ENCODE data around the gene FOXC1. TPM values are rescaled to one million over a fixed set of nuclear protein-coding genes. Genes with fewer than 3 reads are reported as not detected.
A peak's percentile ranks its signal among the peaks of the same experiment; 100 is the strongest.

Gene FOXC1
- total RNA-seq, 2 donors from 2014 or later: 5.5 to 25.9 TPM

DNA sequence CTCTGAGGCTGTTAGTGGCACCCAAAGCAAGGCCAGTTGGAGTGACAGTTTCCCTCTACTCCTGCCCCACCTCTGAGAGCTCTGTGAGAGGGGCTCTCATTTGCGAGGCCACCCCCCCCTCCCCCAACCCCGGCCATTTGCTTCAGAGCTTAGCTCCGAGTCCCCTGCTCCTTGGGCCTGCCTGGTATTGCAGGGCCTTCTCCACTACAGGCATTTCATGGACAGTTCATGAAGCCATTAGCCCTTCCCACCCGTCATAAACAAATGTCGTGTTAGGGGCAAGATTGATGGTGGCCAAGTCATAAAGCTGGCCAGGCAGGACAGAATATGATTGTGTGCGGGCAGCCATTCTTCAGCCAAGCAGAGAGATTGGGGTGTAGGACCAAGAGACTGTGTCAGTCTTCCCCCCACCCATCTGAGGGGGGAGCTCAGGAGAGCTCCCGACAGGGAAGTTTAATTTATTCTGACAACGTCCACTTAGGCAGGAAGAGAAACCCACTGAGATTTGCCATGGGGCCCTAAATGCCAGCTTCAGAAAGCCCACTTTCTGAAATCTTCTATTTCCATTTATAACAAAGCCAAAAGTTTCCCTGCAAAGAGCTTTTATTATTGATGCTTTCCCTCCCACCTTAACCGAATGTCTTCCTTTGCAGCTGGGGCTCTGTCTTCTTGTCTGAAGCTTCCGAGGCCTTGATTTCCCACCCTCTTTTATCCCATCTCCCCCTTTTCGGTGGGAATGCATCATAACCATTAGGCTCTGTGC lies 7.2 kb downstream of the FOXC1 start:
- no peak for ATAC-seq
- intact Hi-C loops (cut with DNase I): no loop called here
- DNase-seq: no peak

DNA sequence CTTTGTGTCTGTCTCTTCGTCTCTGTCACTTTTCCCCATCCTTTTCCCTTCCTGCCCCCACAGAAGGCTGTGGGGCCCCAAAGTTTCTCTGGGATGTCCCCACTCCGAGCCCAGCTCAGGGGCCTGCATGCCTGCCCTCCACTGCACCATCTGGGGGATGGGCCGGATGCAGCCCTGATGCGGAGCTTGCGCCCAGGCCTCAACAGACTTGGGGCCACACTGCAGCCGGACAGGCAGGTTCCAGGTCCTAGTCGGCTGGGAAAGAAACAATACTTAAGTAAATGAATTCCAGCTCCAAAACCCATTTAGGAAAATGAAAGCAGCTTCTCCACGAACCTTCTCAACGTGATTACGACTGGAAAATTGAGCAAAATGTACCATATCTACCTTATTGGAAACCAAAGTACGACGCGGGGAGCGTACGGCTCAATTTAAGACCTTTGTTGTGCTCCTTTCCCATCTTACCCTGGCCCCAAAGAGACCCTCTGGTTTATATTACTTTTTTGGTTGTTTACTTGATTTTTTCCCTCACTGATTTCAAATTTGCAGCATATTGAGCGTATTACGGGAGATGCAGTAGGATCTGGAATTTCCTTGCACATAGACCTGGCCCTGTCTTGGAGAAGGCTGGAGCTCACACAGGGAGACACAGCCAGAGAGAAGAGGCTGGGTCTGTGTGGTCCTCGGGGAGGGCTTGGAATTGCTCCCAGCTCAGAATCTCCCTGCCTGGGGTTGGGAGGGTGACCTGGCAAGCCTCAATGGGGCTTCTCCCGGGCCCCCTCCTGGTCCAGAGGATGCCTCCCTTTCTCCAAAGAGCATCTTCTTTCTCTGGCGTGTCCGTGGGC lies 8.0 kb downstream of the FOXC1 start:
- intact Hi-C loops (cut with DNase I): no loop called here
- ATAC-seq (no peak), DNase-seq (no peak)

- ATAC-seq (no peak), DNase-seq (no peak)
- intact Hi-C loops (cut with DNase I): no loop called here
These were observed 8.8 kb downstream of the FOXC1 start for GRCh38 chr6:1618311-1619097.

GRCh38 chr6:1619098-1619672 lies 9.5 kb downstream of the FOXC1 start:
- DNase-seq: no peak
- intact Hi-C loops (cut with DNase I): no loop called here
- no peak for ATAC-seq

DNA sequence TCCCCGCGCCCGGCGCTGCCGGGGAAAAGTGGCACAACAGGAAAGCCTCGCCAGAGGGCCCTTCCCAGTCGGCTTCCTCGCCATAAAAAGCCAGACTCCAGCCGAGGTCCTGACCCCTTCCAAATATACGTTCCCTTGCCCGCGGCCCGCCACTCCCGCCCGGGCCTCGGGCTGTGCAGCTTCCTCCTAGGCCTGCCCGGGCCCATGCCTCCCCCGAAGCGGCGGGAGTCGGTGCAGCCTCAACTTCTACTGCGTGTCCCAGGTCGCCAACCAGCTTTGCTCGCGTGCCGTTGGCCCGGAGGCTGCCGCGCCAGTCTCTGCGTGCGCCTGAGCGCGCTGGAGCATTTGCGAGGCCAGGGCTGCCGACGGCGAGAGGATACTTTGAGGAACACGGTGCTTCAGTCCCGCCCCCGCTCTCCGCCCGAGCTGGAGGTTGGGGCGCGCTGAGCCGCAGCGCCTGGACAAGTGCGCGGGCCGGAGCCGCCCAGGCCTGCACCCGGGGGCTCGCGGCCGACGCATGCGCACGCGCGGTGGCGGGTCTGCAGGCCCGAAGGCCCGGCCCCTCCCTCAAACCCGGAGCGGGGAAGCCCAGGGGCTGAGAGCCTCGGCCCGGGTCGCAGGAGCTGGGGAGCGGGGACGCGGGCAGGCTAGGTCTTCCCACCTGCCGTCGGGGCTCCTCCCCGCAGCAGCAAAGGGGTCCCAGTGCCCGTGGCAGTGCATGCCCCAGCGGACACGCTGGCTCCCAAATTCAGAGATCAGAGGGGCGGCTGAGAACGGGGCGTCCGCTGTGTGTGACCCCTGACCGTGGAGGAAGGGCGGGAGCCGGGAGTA lies 10.2 kb downstream of the FOXC1 start:
- no peak for DNase-seq
- intact Hi-C loops (cut with DNase I): no loop called here

DNA sequence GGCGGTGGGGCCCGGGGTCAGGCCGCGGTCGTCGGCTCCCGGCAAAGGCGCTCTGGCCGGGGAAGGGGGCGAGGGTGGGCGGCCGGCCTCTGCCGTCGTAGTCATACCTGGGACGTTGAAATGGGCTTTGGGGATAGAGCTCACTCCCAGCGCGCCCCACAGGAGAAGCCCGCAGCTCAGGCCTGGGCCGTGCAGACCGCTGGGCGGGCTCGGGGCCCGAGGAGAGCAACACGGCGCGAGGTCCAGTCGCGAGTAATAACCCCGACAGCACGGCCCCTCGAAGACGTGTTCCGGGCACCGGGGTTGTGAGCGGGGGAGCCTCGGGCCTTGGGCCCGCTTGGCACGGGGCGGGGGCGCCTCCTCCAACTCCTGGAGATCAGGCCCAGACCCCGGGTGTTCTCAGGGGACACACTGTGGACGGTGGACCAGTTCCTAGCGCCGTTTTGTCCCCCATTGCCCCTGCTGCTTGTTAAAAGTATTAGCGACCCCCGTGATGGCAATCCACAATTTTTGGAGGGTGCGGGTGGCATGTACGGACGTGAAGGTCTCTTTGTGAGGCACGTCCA lies 10.9 kb downstream of the FOXC1 start:
- ATAC-seq: no peak

More for the DNA sequence above, 10.2 kb downstream of the FOXC1 start:
- peak in 1 of 2 donors; percentile 17 for ATAC-seq

DNA sequence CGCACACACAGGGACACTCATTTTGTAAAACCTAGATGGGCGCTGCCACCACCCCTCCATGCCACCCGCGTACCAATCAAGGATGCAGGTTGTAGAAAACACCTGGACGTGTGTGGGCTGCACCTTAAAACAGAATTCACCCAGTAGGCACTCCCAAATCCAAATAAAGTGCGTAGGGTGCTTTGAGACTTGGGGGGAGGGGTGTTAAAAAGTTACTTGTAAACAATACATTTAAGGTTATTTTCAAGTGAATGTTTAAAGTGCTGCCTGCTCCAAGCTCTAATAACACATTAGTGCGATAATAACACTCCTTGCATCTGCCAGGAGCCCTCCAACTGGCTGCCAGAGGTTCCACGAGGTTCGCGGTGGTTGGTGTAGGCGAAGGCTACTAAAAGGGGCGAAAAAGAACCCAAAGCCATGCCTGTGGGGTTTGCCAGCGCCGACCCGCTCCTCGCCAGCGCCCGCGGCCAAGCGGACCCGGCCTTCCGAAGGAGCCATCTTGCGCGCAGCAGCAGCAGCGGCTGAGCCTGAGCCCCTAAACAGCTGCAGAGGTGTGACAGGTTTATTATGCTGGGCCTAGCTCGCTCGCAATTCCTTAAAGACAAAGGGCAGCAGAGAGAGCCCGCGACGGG lies 11.5 kb downstream of the FOXC1 start:
- intact Hi-C loops (cut with DNase I): no loop called here
- DNase-seq (no peak), ATAC-seq (no peak)

More for the DNA sequence above, 10.9 kb downstream of the FOXC1 start:
- intact Hi-C loops (cut with DNase I): no loop called here
- no peak for DNase-seq

DNA sequence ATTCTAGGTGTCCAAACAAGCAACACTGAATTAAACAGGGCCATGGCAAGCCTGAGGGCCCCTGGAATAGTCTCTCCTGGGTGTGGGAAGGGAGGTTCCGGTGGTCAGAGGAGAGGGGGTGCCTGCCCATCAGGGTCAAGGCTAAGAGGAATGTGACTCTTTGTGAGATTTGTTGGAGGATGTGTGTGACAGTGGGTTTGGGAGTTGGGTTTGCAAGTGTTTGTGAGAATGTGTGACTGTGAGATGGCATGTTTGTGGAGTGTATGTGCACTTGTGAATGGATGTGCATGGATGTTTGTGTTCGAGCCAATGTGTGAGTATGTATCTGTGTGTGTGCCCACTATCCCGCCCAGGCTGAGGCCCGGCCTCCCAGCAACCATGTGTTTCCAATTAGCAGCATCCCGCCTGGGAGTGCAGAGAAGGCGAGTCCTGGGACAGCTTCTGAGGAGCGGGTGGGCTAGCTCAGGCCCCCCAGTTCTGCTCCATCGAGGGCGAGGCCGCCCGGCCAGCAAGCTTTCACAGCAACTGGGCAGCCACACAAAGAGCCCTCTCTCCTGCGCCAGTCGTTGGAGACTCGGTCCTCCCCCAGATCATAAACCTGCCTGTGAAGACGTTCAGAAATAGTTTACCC lies 12.6 kb downstream of the FOXC1 start:
- no peak for ATAC-seq
- intact Hi-C loops (cut with DNase I): no loop called here
- no peak for DNase-seq

DNA sequence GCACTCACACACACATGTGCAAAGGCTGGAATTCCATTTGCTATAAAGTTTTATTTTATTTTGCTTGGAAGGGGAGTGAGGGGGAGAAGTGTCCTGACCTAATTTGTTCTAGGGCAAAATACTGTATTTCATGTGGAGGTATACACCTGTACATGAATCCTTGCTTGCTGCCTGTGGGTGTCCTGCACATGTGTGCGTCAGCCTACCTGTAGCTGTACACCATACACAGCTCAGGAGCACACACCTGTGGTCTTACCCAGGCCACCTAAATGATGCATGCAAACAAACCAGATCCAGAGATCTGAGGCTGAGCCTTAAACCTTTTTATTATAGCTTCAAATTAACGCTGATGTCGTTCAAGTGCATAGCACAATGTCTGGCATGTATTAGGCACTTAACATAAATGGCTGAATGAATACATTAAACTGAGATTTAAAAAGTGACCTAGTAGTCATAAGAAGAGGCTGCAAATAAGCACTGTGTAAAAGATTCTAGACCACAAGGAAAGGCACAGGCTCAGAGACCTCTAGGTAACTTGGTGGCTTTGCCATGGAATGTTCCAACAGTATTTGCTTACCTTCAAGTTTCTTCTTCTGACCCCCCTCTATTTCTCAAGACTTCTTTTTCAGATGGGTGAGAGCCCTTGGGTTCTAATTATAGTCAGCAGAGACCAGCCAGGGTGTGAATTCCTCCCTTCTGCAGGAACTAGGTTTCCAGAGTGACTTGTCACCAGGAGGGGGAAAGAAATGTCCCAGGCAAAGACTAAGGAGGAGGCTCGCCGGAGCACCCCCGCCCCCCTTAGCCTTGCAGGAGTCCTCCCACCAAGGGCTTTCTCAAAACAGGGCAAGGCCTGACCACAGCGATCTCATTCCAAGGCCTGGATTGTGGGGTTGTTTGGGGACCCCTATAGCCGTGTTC lies 13.4 kb downstream of the FOXC1 start:
- intact Hi-C loops (cut with DNase I): no loop called here
- DNase-seq (no peak), ATAC-seq (no peak)

DNA sequence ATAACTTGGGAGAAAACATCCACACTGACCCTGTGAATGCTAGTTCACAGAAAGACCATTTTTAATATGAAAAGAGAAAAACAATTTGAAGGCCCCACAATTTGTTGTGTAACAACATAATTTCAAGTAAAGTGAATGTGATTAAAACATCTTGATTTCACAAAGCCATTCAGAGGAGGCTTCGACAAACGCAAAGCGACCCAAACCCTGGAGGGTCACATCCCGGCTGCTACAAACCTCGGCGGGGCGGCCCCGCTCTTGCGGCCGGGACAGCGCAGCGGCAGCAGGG lies 14.0 kb downstream of the FOXC1 start:
- intact Hi-C loops (cut with DNase I): no loop called here
- DNase-seq (no peak), ATAC-seq (no peak)

GRCh38 chr6:1624058-1624850 lies 14.5 kb downstream of the FOXC1 start:
- intact Hi-C loops (cut with DNase I): no loop called here
- DNase-seq (peak; percentile 61), ATAC-seq (peak; percentile 25 to 50)

DNA sequence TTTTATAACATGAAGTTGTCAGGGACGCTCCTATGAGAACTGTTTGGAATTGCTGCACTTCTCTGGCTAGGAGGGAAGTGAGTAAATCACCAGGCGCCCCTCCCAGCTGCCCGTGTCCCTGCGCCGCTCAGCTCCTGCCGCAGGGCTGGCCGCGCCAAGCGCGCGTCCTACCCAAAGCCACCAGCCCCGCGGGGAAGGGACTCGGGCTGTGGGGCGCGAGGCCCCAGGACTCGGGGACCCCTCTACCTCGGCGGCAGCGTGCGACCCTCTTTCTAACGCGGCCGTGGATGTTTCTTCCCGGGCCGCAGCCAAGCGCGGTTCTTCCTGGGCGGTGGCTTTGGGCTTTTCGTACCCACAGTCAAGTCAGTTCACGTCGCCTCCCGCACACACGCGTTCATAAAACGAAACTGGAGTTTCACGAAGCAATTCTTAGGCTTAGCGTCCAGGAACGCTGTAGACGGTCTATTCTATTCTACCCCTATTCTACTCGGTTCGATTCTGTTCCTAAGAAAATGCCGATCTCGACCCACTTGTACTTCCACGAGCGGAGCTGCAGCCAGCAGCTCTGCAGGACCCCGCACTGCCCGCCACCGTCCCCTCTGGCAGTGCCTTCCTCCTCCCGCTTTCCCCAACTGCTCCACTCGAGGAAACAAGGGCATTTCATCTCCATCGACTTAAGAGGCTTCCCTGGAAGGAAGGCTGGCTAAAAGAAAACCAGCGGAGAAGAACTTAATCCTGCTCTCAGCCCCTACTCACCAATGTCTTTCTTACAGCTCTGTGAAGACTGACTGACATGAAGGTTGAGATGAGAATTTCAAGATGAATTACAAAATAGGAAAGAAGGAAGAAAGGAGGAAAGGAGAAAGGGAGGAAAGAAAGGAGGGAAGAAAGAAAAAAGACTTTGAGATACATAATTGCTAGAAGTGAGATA lies 15.4 kb downstream of the FOXC1 start:
- peak; percentile 65 for DNase-seq
- peak; percentile 77 to 78 for ATAC-seq
- intact Hi-C loops (cut with DNase I): loop anchor here in 1 of 2 donors (5.0 kb wide), 1 partner anchor 57 kb away; no protein-coding TSS in a partner anchor

GRCh38 chr6:1625794-1626435 lies 16.2 kb downstream of the FOXC1 start:
- DNase-seq: no peak
- intact Hi-C loops (cut with DNase I): loop anchor here in 1 of 2 donors (5.0 kb wide), 1 partner anchor 56 kb away; no protein-coding TSS in a partner anchor
- ATAC-seq: no peak

GRCh38 chr6:1626481-1626880 lies 16.8 kb downstream of the FOXC1 start:
- ATAC-seq: no peak
- intact Hi-C loops (cut with DNase I): loop anchor here in 1 of 2 donors (5.0 kb wide), 1 partner anchor 56 kb away; no protein-coding TSS in a partner anchor
- DNase-seq: no peak
